Trophoblast cell (in vitro differentiated cells and primary cell): ENCODE data around the gene LEF1.

Source experiments
- DNase-seq, 2 donors: peaks; one replicate each; pipeline ENCODE4 v3.0.0-alpha.2; 2016
- H2AFZ ChIP-seq: 2 replicates; pipeline ENCODE4 v1.6.1; 2013; ENCODE audit warnings: low read length, moderate library complexity, mild to moderate bottlenecking; ENCODE audit not compliant: insufficient read depth, poor library complexity
- H2AK5ac ChIP-seq: 2 replicates; pipeline ENCODE4 v1.6.1; 2013; ENCODE audit warnings: mild to moderate bottlenecking, low read length
- H2BK120ac ChIP-seq: 2 replicates; pipeline ENCODE4 v1.6.1; 2013; ENCODE audit warnings: low read length, mild to moderate bottlenecking, moderate library complexity; ENCODE audit not compliant: insufficient read depth, poor library complexity
- H2BK12ac ChIP-seq: 2 replicates; pipeline ENCODE4 v1.6.1; 2013; ENCODE audit warnings: mild to moderate bottlenecking, low read length, moderate library complexity
- H2BK5ac ChIP-seq: 2 replicates; pipeline ENCODE4 v1.6.1; 2013; ENCODE audit warnings: low read length, low read depth, moderate library complexity, mild to moderate bottlenecking; ENCODE audit not compliant: poor library complexity
- H3K14ac ChIP-seq: 2 replicates; pipeline ENCODE4 v1.6.1; 2013; ENCODE audit warnings: mild to moderate bottlenecking, low read length
- H3K18ac ChIP-seq: 2 replicates; pipeline ENCODE4 v1.6.1; 2013; ENCODE audit warnings: mild to moderate bottlenecking, low read length
- H3K23ac ChIP-seq: 2 replicates; pipeline ENCODE4 v1.6.1; 2013; ENCODE audit warnings: low read length
- H3K27ac ChIP-seq: 2 replicates; pipeline ENCODE4 v1.5.1; 2013; ENCODE audit warnings: low read depth, mild to moderate bottlenecking, inconsistent platforms, low read length, moderate library complexity
- H3K27me3 ChIP-seq: 2 replicates; pipeline ENCODE4 v1.6.1; 2013; ENCODE audit warnings: inconsistent platforms, mild to moderate bottlenecking, low read length, moderate library complexity; ENCODE audit not compliant: insufficient read depth
- H3K36me3 ChIP-seq, 2 experiments: 1 replicate in 1 of 2; 2 replicates in 1 of 2; pipeline ENCODE4 v1.6.1; 2013; ENCODE audit warnings: low read length in 2 of 2, mild to moderate bottlenecking in 2 of 2, moderate library complexity in 1 of 2; ENCODE audit not compliant: insufficient read depth in 2 of 2, control insufficient read depth in 1 of 2
- H3K4ac ChIP-seq: 2 replicates; pipeline ENCODE4 v1.6.1; 2013; ENCODE audit warnings: low read depth, mild to moderate bottlenecking, low read length, moderate library complexity
- H3K4me1 ChIP-seq, 2 experiments: 1 replicate in 1 of 2; 2 replicates in 1 of 2; pipeline ENCODE4 v1.6.1; 2013; ENCODE audit warnings: low read length in 2 of 2, mild to moderate bottlenecking in 2 of 2, moderate library complexity in 1 of 2; ENCODE audit not compliant: insufficient read depth in 2 of 2, control insufficient read depth in 1 of 2
- H3K4me2 ChIP-seq: 2 replicates; pipeline ENCODE4 v1.6.1; 2013; ENCODE audit warnings: inconsistent platforms, mild to moderate bottlenecking, low read length, moderate library complexity
- H3K4me3 ChIP-seq: 2 replicates; pipeline ENCODE4 v1.5.1; 2013; ENCODE audit warnings: mild to moderate bottlenecking, low read depth, low read length, inconsistent platforms
- H3K79me1 ChIP-seq: one replicate; pipeline ENCODE4 v1.6.1; 2013; ENCODE audit warnings: low read length
- H3K79me2 ChIP-seq: 2 replicates; pipeline ENCODE4 v1.6.1; 2013; ENCODE audit warnings: low read length, mild to moderate bottlenecking; ENCODE audit not compliant: control insufficient read depth, insufficient read depth, poor library complexity
- H3K9ac ChIP-seq: 2 replicates; pipeline ENCODE4 v1.6.1; 2013; ENCODE audit warnings: mild to moderate bottlenecking, low read length
- H3K9me3 ChIP-seq: 2 replicates; pipeline ENCODE4 v1.6.1; 2013; ENCODE audit warnings: low read depth, mild to moderate bottlenecking, control low read depth, inconsistent platforms, low read length; ENCODE audit not compliant: insufficient read depth
- H4K12ac ChIP-seq: 2 replicates; pipeline ENCODE4 v1.6.1; 2013; ENCODE audit warnings: low read depth, mild to moderate bottlenecking, low read length, moderate library complexity
- H4K8ac ChIP-seq: 2 replicates; pipeline ENCODE4 v1.6.1; 2013; ENCODE audit warnings: low read depth, mild to moderate bottlenecking, low read length, moderate library complexity
- H4K91ac ChIP-seq: one replicate; pipeline ENCODE4 v1.6.1; 2013; ENCODE audit warnings: low read depth, mild to moderate bottlenecking, low read length, moderate library complexity
- WGBS: extraction: QIAGEN DNeasy Blood & Tissue Kit; methylation state at CpG from one replicate; pipeline ENCODE4 v1.1.7; 2013; ENCODE audit warnings: missing lambda C conversion rate; ENCODE audit not compliant: insufficient read length, insufficient coverage; ENCODE audit errors: extremely low coverage; 5-methylcytosine and 5-hydroxymethylcytosine counted together

LEF1 gene

DNA sequence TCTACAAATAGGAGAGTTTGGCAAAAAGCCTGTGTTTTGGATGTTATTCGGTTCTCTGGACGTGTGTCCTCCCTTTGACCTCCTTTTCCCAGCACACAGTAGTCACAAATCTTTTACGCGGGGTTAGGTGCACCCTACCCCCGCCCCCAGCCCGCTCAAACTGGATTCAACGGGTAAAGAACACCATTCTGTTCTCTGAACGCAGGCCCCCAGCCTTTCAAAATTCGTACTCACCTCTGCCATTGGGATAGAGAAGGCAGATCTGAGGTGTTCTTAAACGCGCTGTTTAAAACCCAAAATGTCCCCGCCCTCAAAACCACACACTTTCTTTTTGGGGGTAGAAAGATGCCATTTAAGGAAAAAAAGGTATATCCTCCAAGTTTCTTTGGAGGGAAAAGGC lies 2.7 kb downstream of the LEF1 start:
- no peak overlapping the region for H4K91ac ChIP-seq
- H3K36me3 ChIP-seq, result no peaks in the 10 kb centered on the region
- H3K79me2 ChIP-seq, result peaks cover 5% of the 10 kb centered on the region
- H3K4me3 ChIP-seq, result no peak overlapping the region
- no peak overlapping the region for H4K8ac ChIP-seq
- no CpG with 5 or more reads among the region's 12 CpGs for WGBS
- no peak overlapping the region for H3K9ac ChIP-seq
- peaks cover 0 to 12% of the 10 kb centered on the region in 2 experiments for H3K4me1 ChIP-seq
- no peak overlapping the region for H2AFZ ChIP-seq
- H3K18ac ChIP-seq, result no peak overlapping the region
- no peak overlapping the region for H2BK12ac ChIP-seq
- peaks cover 8% of the 10 kb centered on the region for H3K79me1 ChIP-seq
- H3K4ac ChIP-seq, result no peak overlapping the region
- H3K23ac ChIP-seq, result no peak overlapping the region
- no peaks in the 10 kb centered on the region for H3K9me3 ChIP-seq
- H3K4me2 ChIP-seq, result peak overlapping the region; percentile 90
- DNase-seq, result no peak
- H3K27me3 ChIP-seq, result peaks cover 47% of the 10 kb centered on the region
- H2BK5ac ChIP-seq, result no peak overlapping the region
- H2BK120ac ChIP-seq, result no peak overlapping the region
- no peak overlapping the region for H3K27ac ChIP-seq
- no peak overlapping the region for H3K14ac ChIP-seq
- H4K12ac ChIP-seq, result no peak overlapping the region
- H2AK5ac ChIP-seq, result no peak overlapping the region

DNA sequence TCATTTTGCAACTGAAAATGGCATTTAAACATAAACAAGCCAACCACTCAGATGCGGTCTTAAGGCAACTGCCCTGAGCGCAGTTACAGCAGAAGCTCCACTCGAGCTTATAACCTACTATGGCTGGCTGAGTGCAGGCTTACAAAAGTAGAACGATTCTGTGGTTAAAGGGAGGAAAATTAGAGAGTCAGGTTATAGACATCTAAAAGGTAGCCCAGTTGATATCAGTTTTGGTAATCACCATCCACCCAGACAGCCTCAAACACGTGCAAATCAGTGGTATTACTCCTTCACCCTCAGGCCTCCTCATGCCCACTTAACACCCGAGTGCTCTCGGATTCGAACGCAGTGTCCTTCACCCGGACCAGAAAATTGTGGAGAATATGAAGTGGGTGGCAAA lies 3.1 kb downstream of the LEF1 start:
- Histone ChIP-seq H4K8ac (no peak overlapping the region), H2AK5ac (no peak overlapping the region), H3K79me2 (peaks cover 5% of the 10 kb centered on the region), H3K9ac (no peak overlapping the region), H3K27me3 (peaks cover 43% of the 10 kb centered on the region), H3K9me3 (no peaks in the 10 kb centered on the region), H3K36me3 (no peaks in the 10 kb centered on the region), H3K4me1 (peaks cover 0 to 12% of the 10 kb centered on the region in 2 experiments), H3K4ac (no peak overlapping the region), H3K23ac (no peak overlapping the region), H3K79me1 (peaks cover 8% of the 10 kb centered on the region), H3K4me2 (peak overlapping the region; percentile 90), H4K12ac (no peak overlapping the region), H3K18ac (no peak overlapping the region), H3K14ac (no peak overlapping the region), H2AFZ (no peak overlapping the region), H2BK120ac (no peak overlapping the region), H2BK12ac (no peak overlapping the region), H3K4me3 (no peak overlapping the region), H2BK5ac (no peak overlapping the region), H4K91ac (no peak overlapping the region), H3K27ac (no peak overlapping the region)
- WGBS, result no CpG with 5 or more reads among the region's 10 CpGs
- DNase-seq, result no peak

DNA sequence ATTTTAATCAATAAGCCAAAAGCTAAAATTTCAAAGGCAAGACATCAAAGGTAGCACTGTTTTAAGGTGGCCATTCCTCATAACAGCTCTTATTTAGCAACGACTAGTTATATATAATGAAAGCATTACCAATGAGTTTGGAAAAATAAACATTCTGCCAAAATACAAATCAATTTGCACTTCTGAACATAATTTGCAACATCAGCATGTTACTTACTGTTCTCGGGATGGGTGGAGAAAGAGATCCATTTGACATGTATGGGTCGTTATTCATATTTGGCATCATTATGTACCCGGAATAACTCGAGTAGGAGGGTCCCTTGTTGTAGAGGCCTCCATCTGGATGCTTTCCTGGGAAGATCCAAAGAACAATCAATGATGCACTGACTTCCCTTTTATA lies 5.4 kb downstream of the LEF1 start:
- H3K4me1 ChIP-seq, result peaks cover 0 to 12% of the 10 kb centered on the region in 2 experiments
- no peak overlapping the region for H3K4me2 ChIP-seq
- peaks cover 5% of the 10 kb centered on the region for H3K79me2 ChIP-seq
- no peak overlapping the region for H3K4ac ChIP-seq
- H3K9ac ChIP-seq, result no peak overlapping the region
- H3K79me1 ChIP-seq, result peaks cover 6% of the 10 kb centered on the region
- no peak overlapping the region for H4K91ac ChIP-seq
- no peak overlapping the region for H3K14ac ChIP-seq
- peaks cover 29% of the 10 kb centered on the region for H3K27me3 ChIP-seq
- no peak overlapping the region for H2BK12ac ChIP-seq
- no peak overlapping the region for H2AK5ac ChIP-seq
- H3K9me3 ChIP-seq, result no peaks in the 10 kb centered on the region
- no peak overlapping the region for H3K18ac ChIP-seq
- H2BK5ac ChIP-seq, result no peak overlapping the region
- no peaks in the 10 kb centered on the region for H3K36me3 ChIP-seq
- H3K27ac ChIP-seq, result no peak overlapping the region
- no peak for DNase-seq
- H4K8ac ChIP-seq, result no peak overlapping the region
- no peak overlapping the region for H3K23ac ChIP-seq
- H2AFZ ChIP-seq, result no peak overlapping the region
- H3K4me3 ChIP-seq, result no peak overlapping the region
- H2BK120ac ChIP-seq, result no peak overlapping the region
- no CpG with 5 or more reads among the region's 5 CpGs for WGBS
- H4K12ac ChIP-seq, result no peak overlapping the region

DNA sequence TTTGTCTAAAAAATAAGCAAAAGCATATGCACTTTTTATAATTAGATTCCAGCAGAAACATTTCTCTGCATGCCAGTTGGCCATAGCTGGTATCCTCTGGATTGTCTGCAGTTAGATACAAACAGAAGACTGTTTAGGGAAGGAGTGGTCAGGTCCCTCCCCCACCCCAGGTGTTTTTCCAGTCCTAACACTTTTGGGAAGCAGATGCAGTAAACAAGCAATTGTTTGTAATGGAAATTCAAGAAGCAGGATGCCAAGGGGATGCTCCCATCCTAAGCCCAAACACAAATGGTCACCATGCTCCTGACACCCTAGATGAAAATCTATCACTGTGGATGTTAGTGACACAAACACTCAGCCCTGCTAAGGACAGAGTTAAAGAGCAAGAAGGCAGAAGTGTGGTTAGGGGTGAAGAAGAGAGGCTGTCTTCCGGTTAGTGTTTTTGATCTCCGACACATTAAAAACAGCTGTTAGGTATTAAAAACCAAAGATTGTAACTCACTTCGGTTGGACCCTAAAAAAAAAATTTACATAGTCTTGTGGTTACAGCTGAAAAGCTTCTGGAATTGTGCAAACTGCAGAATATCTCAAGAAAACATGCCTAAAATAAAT lies 7.9 kb downstream of the LEF1 start:
- no peak overlapping the region for H3K23ac ChIP-seq
- H4K12ac ChIP-seq, result no peak overlapping the region
- no peak overlapping the region for H2BK120ac ChIP-seq
- H3K14ac ChIP-seq, result no peak overlapping the region
- H3K79me2 ChIP-seq, result no peaks in the 10 kb centered on the region
- no peaks in the 10 kb centered on the region for H3K79me1 ChIP-seq
- H3K27ac ChIP-seq, result no peak overlapping the region
- no peak overlapping the region for H3K9ac ChIP-seq
- WGBS, result no CpG with 5 or more reads among the region's 3 CpGs
- no peak overlapping the region for H4K91ac ChIP-seq
- H2AFZ ChIP-seq, result no peak overlapping the region
- H3K4me1 ChIP-seq, result no peaks in the 10 kb centered on the region
- no peak for DNase-seq
- H2BK12ac ChIP-seq, result no peak overlapping the region
- no peak overlapping the region for H3K18ac ChIP-seq
- no peak overlapping the region for H2BK5ac ChIP-seq
- H3K4ac ChIP-seq, result no peak overlapping the region
- no peak overlapping the region for H3K4me3 ChIP-seq
- peaks cover 6% of the 10 kb centered on the region for H3K27me3 ChIP-seq
- H3K36me3 ChIP-seq, result no peaks in the 10 kb centered on the region
- H3K4me2 ChIP-seq, result no peak overlapping the region
- H4K8ac ChIP-seq, result no peak overlapping the region
- H3K9me3 ChIP-seq, result no peaks in the 10 kb centered on the region
- H2AK5ac ChIP-seq, result no peak overlapping the region
